ENCODE data around the gene SNX4. TPM values are rescaled to one million over a fixed set of nuclear protein-coding genes. Genes with fewer than 3 reads are reported as not detected.
A peak's percentile ranks its signal among the peaks of the same experiment; 100 is the strongest.

The SNX4 gene
- total RNA-seq, 1 experiment from 2014 or later: 47.0 TPM

- Histone ChIP-seq H2AFZ (ENCODE audit: low read length) (no peak overlapping the region), H3K9me2 (replicated peaks; ENCODE audit: insufficient read depth, low read length) (no peaks in the 10 kb centered on the region), H4K20me1 (ENCODE audit: insufficient read depth, low read depth, low read length) (no peaks in the 10 kb centered on the region), H3K4me1 (ENCODE audit: low read length) (no peaks in the 10 kb centered on the region; the same call in 1 of the 2 replicates), H3K27me3 (ENCODE audit: low read length) (no peaks in the 10 kb centered on the region), H3K27ac (ENCODE audit: low read length) (no peak overlapping the region), H3K36me3 (ENCODE audit: insufficient read depth, low read length) (peaks cover 11% of the 10 kb centered on the region; the same call in 1 of the 2 replicates), H3K4me3 (ENCODE audit: low read length) (no peak overlapping the region), H3K9ac (ENCODE audit: low read length) (no peak overlapping the region), H3K4me2 (ENCODE audit: low read depth, low read length, poor library complexity, severe bottlenecking) (no peak overlapping the region), H3K9me3 (ENCODE audit: low read length) (no peaks in the 10 kb centered on the region), H3K79me2 (ENCODE audit: low read length) (no peaks in the 10 kb centered on the region)
- DNase-seq: no peak
These were observed 76.1 kb downstream of the SNX4 start for GRCh38 chr3:125443923-125444322.

DNA sequence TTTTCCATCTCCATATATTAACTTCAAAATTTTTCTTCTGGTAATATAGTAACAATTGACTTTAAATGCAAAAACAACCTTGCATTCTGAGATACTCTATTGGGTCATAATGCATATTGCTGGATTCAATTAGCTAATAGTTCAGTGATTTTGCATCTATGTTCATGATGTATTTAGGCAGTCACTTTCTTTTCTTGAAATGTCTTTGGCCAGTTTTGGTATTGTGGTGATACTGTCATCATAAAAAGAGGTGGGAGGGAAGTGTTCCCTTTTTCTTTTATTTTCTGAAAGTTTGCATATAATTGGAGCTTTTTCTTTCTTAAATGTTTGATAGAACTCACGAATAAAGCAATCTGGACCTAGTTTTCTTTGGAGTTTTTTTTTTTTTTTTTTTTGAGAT is 77.5 kb downstream of the SNX4 start:
- Histone ChIP-seq H3K4me3 (ENCODE audit: low read length) (no peak overlapping the region), H3K4me1 (ENCODE audit: low read length) (peaks cover 2% of the 10 kb centered on the region), H3K27ac (ENCODE audit: low read length) (no peak overlapping the region), H3K9me3 (ENCODE audit: low read length) (no peaks in the 10 kb centered on the region), H3K9ac (ENCODE audit: low read length) (no peak overlapping the region), H3K27me3 (ENCODE audit: low read length) (no peaks in the 10 kb centered on the region), H4K20me1 (ENCODE audit: insufficient read depth, low read depth, low read length) (no peaks in the 10 kb centered on the region), H2AFZ (ENCODE audit: low read length) (no peak overlapping the region), H3K4me2 (ENCODE audit: low read depth, low read length, poor library complexity, severe bottlenecking) (no peak overlapping the region), H3K9me2 (replicated peaks; ENCODE audit: insufficient read depth, low read length) (no peaks in the 10 kb centered on the region), H3K79me2 (ENCODE audit: low read length) (no peaks in the 10 kb centered on the region), H3K36me3 (ENCODE audit: insufficient read depth, low read length) (peaks cover 3% of the 10 kb centered on the region; the same call in 1 of the 2 replicates)
- no peak for DNase-seq

DNA sequence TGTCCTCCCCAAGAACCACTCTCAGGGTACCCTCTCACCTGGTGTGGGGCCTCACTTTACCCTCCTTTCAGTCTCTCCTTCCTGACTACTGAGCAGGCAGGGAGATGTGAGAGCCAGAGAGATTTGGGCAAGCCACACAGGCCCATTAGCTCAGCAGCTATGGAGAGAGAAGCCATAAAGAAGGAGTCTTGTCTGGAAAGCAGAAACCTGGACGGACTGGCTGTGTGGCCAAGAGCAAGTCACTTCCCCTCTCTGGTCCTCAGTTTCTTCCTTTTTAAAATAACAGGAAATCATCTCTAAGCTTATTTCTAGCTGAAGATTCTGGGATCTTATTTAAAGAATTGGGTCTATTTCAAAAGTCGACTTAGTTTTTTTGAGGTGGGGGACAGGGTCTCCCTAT is 79.0 kb downstream of the SNX4 start:
- Histone ChIP-seq H3K9me2 (replicated peaks; ENCODE audit: insufficient read depth, low read length) (no peaks in the 10 kb centered on the region), H3K4me2 (ENCODE audit: low read depth, low read length, poor library complexity, severe bottlenecking) (no peak overlapping the region), H3K4me1 (ENCODE audit: low read length) (peaks cover 9% of the 10 kb centered on the region), H3K27me3 (ENCODE audit: low read length) (no peaks in the 10 kb centered on the region), H2AFZ (ENCODE audit: low read length) (no peak overlapping the region), H4K20me1 (ENCODE audit: insufficient read depth, low read depth, low read length) (no peaks in the 10 kb centered on the region), H3K36me3 (ENCODE audit: insufficient read depth, low read length) (no peaks in the 10 kb centered on the region), H3K27ac (ENCODE audit: low read length) (no peak overlapping the region), H3K79me2 (ENCODE audit: low read length) (no peaks in the 10 kb centered on the region), H3K9me3 (ENCODE audit: low read length) (no peaks in the 10 kb centered on the region), H3K9ac (ENCODE audit: low read length) (no peak overlapping the region), H3K4me3 (ENCODE audit: low read length) (no peak overlapping the region)
- no peak for DNase-seq

GRCh38 chr3:125440559-125440955 is 79.4 kb downstream of the SNX4 start:
- Histone ChIP-seq H3K9ac (ENCODE audit: low read length) (no peak overlapping the region), H3K27me3 (ENCODE audit: low read length) (no peaks in the 10 kb centered on the region), H3K4me3 (ENCODE audit: low read length) (no peak overlapping the region), H2AFZ (ENCODE audit: low read length) (no peak overlapping the region), H3K79me2 (ENCODE audit: low read length) (no peaks in the 10 kb centered on the region), H3K9me2 (replicated peaks; ENCODE audit: insufficient read depth, low read length) (no peaks in the 10 kb centered on the region), H3K27ac (ENCODE audit: low read length) (no peak overlapping the region), H4K20me1 (ENCODE audit: insufficient read depth, low read depth, low read length) (no peaks in the 10 kb centered on the region), H3K4me2 (ENCODE audit: low read depth, low read length, poor library complexity, severe bottlenecking) (no peak overlapping the region), H3K4me1 (ENCODE audit: low read length) (peaks cover 9% of the 10 kb centered on the region), H3K9me3 (ENCODE audit: low read length) (no peaks in the 10 kb centered on the region), H3K36me3 (ENCODE audit: insufficient read depth, low read length) (no peaks in the 10 kb centered on the region)
- DNase-seq: no peak

DNA sequence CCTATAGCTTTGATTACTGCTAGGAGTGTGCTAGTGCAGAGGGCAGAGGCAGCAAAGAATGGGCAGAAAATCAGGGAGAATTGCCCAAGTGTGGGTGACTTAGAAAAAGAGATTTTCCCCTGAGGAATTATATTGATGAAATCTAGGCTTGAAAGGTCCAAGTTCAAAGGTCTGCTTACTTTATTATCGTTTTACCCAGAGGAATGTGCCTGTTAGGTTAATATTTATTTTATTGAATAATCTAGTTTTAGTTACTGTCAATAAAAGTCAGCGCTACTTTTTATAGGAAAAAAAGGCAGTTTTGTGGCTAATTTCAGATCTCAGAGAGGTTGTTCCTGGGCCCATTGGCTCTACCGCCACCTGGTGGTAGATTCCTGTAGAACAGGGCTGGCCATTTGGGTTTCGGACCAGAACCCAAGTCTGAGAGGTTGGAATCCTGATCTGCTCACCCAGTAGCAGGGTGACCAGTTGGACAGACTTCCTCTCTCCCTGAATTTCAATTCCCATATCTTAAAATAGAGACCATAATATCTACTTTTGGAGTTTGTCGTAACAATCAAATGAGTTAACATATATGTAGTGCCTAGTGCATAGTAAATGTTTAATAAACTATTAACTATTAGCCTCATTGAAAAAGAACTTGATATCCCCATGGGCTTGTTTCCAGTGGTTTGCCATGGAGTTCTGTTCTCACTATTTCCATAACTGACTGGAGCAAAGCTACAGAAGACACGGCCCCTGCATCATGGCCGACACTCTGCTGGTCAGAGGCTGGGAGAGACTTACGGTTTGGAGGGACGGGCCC is 82.2 kb downstream of the SNX4 start:
- Histone ChIP-seq H3K4me3 (ENCODE audit: low read length) (no peak overlapping the region), H3K36me3 (ENCODE audit: insufficient read depth, low read length) (no peaks in the 10 kb centered on the region), H3K9me3 (ENCODE audit: low read length) (no peaks in the 10 kb centered on the region), H3K9ac (ENCODE audit: low read length) (no peak overlapping the region), H3K27me3 (ENCODE audit: low read length) (no peaks in the 10 kb centered on the region), H3K79me2 (ENCODE audit: low read length) (no peaks in the 10 kb centered on the region), H3K9me2 (replicated peaks; ENCODE audit: insufficient read depth, low read length) (no peaks in the 10 kb centered on the region), H4K20me1 (ENCODE audit: insufficient read depth, low read depth, low read length) (no peaks in the 10 kb centered on the region), H3K4me1 (ENCODE audit: low read length) (peaks cover 32% of the 10 kb centered on the region), H3K27ac (ENCODE audit: low read length) (no peak overlapping the region), H2AFZ (ENCODE audit: low read length) (0 out of 2 replicates have a peak overlapping the region, but pooled peaks have one; percentile 3), H3K4me2 (ENCODE audit: low read depth, low read length, poor library complexity, severe bottlenecking) (peak overlapping the region; percentile 22)
- peak; percentile 80 for DNase-seq

DNA sequence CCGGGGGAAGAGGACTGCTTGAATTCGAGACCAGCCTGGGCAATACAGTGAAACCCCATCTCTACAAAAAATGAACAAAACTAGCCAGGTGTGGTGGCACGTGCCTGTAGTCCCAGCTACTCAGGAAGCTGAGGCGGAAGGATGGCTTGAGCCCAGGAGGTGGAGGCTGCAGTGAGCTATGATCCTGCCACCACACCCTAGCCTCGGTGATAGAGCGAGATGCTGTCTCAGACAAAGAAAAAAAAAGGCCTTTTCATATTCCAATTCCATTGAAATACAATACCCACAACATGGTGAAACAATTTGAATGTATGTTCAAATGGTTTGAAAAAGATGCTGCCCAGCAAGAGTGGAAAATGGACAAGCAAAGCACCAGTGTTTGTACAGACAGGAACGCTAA is 83.1 kb downstream of the SNX4 start:
- DNase-seq: no peak
- no peak overlapping the region for H3K4me2 ChIP-seq (ENCODE audit: low read depth, low read length, poor library complexity, severe bottlenecking)

DNA sequence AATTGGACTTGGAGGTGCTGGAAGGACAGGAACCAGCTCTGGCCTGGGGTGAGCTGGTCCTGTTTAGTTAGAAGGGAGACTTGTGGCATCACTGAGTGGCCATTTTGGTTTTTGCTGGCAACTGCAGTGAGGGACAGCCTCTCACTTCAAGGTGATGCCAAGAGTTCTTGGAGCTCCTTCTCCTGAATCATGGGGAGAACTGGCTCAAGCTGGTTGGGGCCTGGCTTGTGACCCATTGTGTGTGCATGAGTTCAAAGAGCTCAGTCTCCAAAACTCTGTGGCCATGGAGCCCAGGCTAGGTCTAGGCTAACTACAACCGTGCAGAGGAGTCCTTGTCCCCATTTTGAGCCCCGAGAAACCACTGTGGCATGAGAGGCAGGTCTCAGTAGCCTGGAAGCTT is 84.8 kb downstream of the SNX4 start:
- Histone ChIP-seq H2AFZ (ENCODE audit: low read length) (0 out of 2 replicates have a peak overlapping the region, but pooled peaks have one; percentile 21), H3K4me3 (ENCODE audit: low read length) (no peak overlapping the region), H3K9me3 (ENCODE audit: low read length) (no peaks in the 10 kb centered on the region), H3K9ac (ENCODE audit: low read length) (no peak overlapping the region), H3K4me1 (ENCODE audit: low read length) (peaks cover 42% of the 10 kb centered on the region), H3K27me3 (ENCODE audit: low read length) (no peaks in the 10 kb centered on the region), H3K9me2 (replicated peaks; ENCODE audit: insufficient read depth, low read length) (no peaks in the 10 kb centered on the region), H3K4me2 (ENCODE audit: low read depth, low read length, poor library complexity, severe bottlenecking) (no peak overlapping the region), H3K79me2 (ENCODE audit: low read length) (no peaks in the 10 kb centered on the region), H4K20me1 (ENCODE audit: insufficient read depth, low read depth, low read length) (no peaks in the 10 kb centered on the region), H3K36me3 (ENCODE audit: insufficient read depth, low read length) (no peaks in the 10 kb centered on the region), H3K27ac (ENCODE audit: low read length) (no peak overlapping the region)
- DNase-seq: no peak

More for the DNA sequence above, 83.1 kb downstream of the SNX4 start:
- Histone ChIP-seq H2AFZ (ENCODE audit: low read length) (0 out of 2 replicates have a peak overlapping the region, but pooled peaks have one; percentile 1), H3K27ac (ENCODE audit: low read length) (no peak overlapping the region), H3K27me3 (ENCODE audit: low read length) (no peaks in the 10 kb centered on the region), H3K9me2 (replicated peaks; ENCODE audit: insufficient read depth, low read length) (no peaks in the 10 kb centered on the region), H3K9ac (ENCODE audit: low read length) (no peak overlapping the region), H3K9me3 (ENCODE audit: low read length) (no peaks in the 10 kb centered on the region), H4K20me1 (ENCODE audit: insufficient read depth, low read depth, low read length) (no peaks in the 10 kb centered on the region), H3K4me3 (ENCODE audit: low read length) (no peak overlapping the region), H3K79me2 (ENCODE audit: low read length) (no peaks in the 10 kb centered on the region), H3K4me1 (ENCODE audit: low read length) (peaks cover 41% of the 10 kb centered on the region), H3K36me3 (ENCODE audit: insufficient read depth, low read length) (no peaks in the 10 kb centered on the region)

- Histone ChIP-seq H3K4me1 (ENCODE audit: low read length) (peaks cover 42% of the 10 kb centered on the region), H3K79me2 (ENCODE audit: low read length) (no peaks in the 10 kb centered on the region), H3K36me3 (ENCODE audit: insufficient read depth, low read length) (no peaks in the 10 kb centered on the region), H3K9ac (ENCODE audit: low read length) (no peak overlapping the region), H3K27ac (ENCODE audit: low read length) (no peak overlapping the region; the same call in 1 of the 2 replicates), H3K9me3 (ENCODE audit: low read length) (no peaks in the 10 kb centered on the region), H3K27me3 (ENCODE audit: low read length) (no peaks in the 10 kb centered on the region), H3K4me3 (ENCODE audit: low read length) (no peak overlapping the region), H3K9me2 (replicated peaks; ENCODE audit: insufficient read depth, low read length) (no peaks in the 10 kb centered on the region), H2AFZ (ENCODE audit: low read length) (peak overlapping the region; percentile 21; the same call in 1 of the 2 replicates), H3K4me2 (ENCODE audit: low read depth, low read length, poor library complexity, severe bottlenecking) (peak overlapping the region; percentile 18), H4K20me1 (ENCODE audit: insufficient read depth, low read depth, low read length) (no peaks in the 10 kb centered on the region)
- DNase-seq: no peak
These were observed 85.4 kb downstream of the SNX4 start for GRCh38 chr3:125434582-125435011.
